Measurements from ENCODE around the gene ATXN1L. TPM values are rescaled to one million over a fixed set of nuclear protein-coding genes. Genes with fewer than 3 reads are reported as not detected.
"Not testable (repeated sequence)": the region's sequence is repeated elsewhere in the genome, so short reads cannot be mapped to it uniquely, and the experiment has no call there.

The ATXN1L gene
- total RNA-seq, 1 experiment from 2014 or later = 44.8 TPM

DNA sequence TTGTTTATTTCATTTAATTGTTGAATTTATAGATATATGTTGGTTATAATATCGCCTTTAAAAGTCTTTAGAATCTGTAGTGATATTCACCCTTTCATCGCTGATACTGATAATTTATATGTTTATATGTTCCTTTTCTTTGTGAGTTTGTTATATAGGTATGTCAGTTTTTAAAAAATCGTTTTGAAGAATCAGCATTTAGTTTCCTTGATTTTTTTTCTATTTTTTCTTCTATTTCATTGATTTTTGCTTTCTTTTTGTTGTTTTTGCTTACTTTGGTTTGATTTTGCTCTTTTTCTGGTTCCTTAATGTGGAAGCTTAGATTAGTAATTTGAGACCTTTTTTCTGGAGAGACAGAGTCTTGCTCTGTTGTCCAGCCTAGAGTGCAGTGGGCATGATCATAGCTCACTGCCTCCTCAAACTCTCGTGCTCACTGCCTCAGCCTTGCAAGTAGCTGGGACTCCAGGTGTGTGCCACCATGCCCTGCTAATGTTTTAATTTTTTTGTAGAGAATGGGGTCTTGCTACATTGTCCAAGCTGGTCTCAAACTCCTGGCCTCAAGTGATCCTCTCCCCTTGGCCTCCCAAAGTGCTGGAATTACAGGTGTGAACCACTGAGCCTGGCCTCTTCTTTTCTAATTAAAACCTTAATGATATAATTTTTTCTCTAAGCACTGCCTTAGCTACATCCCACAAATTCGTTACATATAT is 57.0 kb downstream of the ATXN1L start:
- Mint-ChIP-seq H3K27me3 (ENCODE audit: insufficient read depth, unreplicated experiment) (no peaks in the 10 kb centered on the region), H3K27ac (ENCODE audit: unreplicated experiment) (no peak overlapping the region), H3K4me1 (ENCODE audit: low read depth, unreplicated experiment) (peaks cover 6% of the 10 kb centered on the region), H3K9me3 (ENCODE audit: unreplicated experiment) (no peaks in the 10 kb centered on the region), H3K4me3 (ENCODE audit: unreplicated experiment) (no peak overlapping the region), H3K36me3 (ENCODE audit: insufficient read depth, unreplicated experiment) (peaks cover 68% of the 10 kb centered on the region)
- BruUV-seq (replicated peaks) = no TSS peak
- ChIA-PET POLR2A (interaction anchor here (0.7 kb wide), 2 partner anchors 613 to 1620 kb away, joined by 3 read pairs; partner anchors contain the start of gene CMTR2), CTCF (interaction anchor here (0.6 to 0.8 kb wide), 2 partner anchors 20 to 229 kb away, joined by 3 to 4 read pairs; no protein-coding TSS in a partner anchor)
- H3K4me1 ChIP-seq = no peaks in the 10 kb centered on the region; the same call in 1 of the 2 replicates
- intact Hi-C loops (cut with micrococcal nuclease; ENCODE audit: unreplicated experiment) = no loop called here
- no peaks in the 10 kb centered on the region for H3K27me3 ChIP-seq (replicated peaks; ENCODE audit: control insufficient read depth, insufficient read depth, low read length)
- TF ChIP-seq, protein P1, sequence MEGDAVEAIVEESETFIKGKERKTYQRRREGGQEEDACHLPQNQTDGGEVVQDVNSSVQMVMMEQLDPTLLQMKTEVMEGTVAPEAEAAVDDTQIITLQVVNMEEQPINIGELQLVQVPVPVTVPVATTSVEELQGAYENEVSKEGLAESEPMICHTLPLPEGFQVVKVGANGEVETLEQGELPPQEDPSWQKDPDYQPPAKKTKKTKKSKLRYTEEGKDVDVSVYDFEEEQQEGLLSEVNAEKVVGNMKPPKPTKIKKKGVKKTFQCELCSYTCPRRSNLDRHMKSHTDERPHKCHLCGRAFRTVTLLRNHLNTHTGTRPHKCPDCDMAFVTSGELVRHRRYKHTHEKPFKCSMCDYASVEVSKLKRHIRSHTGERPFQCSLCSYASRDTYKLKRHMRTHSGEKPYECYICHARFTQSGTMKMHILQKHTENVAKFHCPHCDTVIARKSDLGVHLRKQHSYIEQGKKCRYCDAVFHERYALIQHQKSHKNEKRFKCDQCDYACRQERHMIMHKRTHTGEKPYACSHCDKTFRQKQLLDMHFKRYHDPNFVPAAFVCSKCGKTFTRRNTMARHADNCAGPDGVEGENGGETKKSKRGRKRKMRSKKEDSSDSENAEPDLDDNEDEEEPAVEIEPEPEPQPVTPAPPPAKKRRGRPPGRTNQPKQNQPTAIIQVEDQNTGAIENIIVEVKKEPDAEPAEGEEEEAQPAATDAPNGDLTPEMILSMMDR (IDR thresholded peaks at IDR 0.05; ENCODE audit: insufficient read depth in 1 of 2, low read depth in 1 of 2, low read length in 1 of 2, severe bottlenecking in 1 of 2, unreplicated experiment in 1 of 2) = no peak
- H3K36me3 ChIP-seq (ENCODE audit: control insufficient read depth, insufficient read depth, low read length) = peaks cover 2% of the 10 kb centered on the region; the same call in 1 of the 2 replicates
- no peak for DNase-seq
- no peak overlapping the region for H3K4me3 ChIP-seq (ENCODE audit: low read depth, low read length)
- H3K9me3 ChIP-seq = no peaks in the 10 kb centered on the region

DNA sequence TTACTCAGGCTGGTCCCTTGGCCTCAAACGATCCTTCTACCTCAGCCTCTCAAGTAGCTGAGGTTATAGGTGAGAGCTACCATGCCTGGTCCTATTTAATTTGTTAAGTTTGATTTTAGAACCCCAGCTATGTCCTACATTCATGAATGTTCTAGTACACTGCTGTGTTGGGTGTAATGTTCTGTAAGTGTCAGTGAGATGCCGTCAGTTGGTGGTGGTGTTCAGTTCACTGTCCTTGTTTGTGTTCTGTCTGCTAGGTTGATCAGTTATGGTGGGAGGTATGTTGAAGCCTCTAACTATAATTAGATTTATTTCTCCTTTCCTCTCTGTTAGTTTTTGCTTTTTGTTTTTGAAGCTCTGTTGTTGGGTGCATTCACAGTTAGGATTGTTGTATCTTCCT is 57.8 kb downstream of the ATXN1L start:
- no peak overlapping the region for H3K4me3 Mint-ChIP-seq (ENCODE audit: unreplicated experiment)
- H3K27ac Mint-ChIP-seq (ENCODE audit: unreplicated experiment) = no peak overlapping the region
- no peaks in the 10 kb centered on the region for H3K9me3 ChIP-seq
- H3K36me3 Mint-ChIP-seq (ENCODE audit: insufficient read depth, unreplicated experiment) = peaks cover 68% of the 10 kb centered on the region
- intact Hi-C loops (cut with micrococcal nuclease; ENCODE audit: unreplicated experiment) = no loop called here
- H3K27me3 Mint-ChIP-seq (ENCODE audit: insufficient read depth, unreplicated experiment) = no peaks in the 10 kb centered on the region
- no peak for DNase-seq
- no peaks in the 10 kb centered on the region for H3K27me3 ChIP-seq (replicated peaks; ENCODE audit: control insufficient read depth, insufficient read depth, low read length)
- H3K9me3 Mint-ChIP-seq (ENCODE audit: unreplicated experiment) = no peaks in the 10 kb centered on the region
- ChIA-PET POLR2A (interaction anchor here (0.7 kb wide), 2 partner anchors 614 to 1621 kb away, joined by 3 read pairs; partner anchors contain the start of gene CMTR2), CTCF (interaction anchor here (0.8 kb wide), 1 partner anchor 20 kb away, joined by 3 read pairs; no protein-coding TSS in a partner anchor)
- no TSS peak for BruUV-seq (replicated peaks)
- H3K4me1 Mint-ChIP-seq (ENCODE audit: low read depth, unreplicated experiment) = peaks cover 6% of the 10 kb centered on the region
- TF ChIP-seq, protein P1 (IDR thresholded peaks at IDR 0.05; ENCODE audit: insufficient read depth in 1 of 2, low read depth in 1 of 2, low read length in 1 of 2, severe bottlenecking in 1 of 2, unreplicated experiment in 1 of 2) = no peak
- no peak overlapping the region for H3K4me3 ChIP-seq (ENCODE audit: low read depth, low read length)
- no peaks in the 10 kb centered on the region; the same call in 1 of the 2 replicates for H3K4me1 ChIP-seq
- H3K36me3 ChIP-seq (ENCODE audit: control insufficient read depth, insufficient read depth, low read length) = peaks cover 1% of the 10 kb centered on the region; the same call in 1 of the 2 replicates

DNA sequence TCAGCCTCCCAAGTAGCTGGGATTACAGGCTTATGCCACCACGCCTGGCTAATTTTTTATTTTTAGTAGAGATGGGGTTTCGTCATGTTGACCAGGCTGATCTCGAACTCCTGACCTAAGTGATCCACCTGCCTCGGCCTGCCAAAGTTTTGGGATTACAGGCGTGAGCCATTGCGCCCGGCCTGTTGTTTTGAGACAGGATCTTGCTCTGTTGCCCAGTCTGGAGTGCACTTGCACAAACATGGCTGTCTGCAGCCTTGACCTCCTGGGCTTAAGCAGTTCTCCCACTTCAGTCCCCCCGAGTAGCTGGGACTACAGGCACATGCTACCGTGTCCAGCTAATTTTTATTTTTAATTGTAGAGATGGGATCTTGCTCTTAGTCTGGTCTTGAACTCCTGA is 58.5 kb downstream of the ATXN1L start:
- no peaks in the 10 kb centered on the region for H3K36me3 ChIP-seq (ENCODE audit: control insufficient read depth, insufficient read depth, low read length)
- no peak overlapping the region for H3K4me3 ChIP-seq (ENCODE audit: low read depth, low read length)
- H3K9me3 ChIP-seq = no peaks in the 10 kb centered on the region
- no peak for DNase-seq
- intact Hi-C loops (cut with micrococcal nuclease; ENCODE audit: unreplicated experiment) = no loop called here
- H3K4me1 ChIP-seq = no peaks in the 10 kb centered on the region; the same call in 1 of the 2 replicates
- CTCF ChIA-PET = no interaction called here
- POLR2A ChIA-PET = no interaction called here
- BruUV-seq (replicated peaks) = no TSS peak
- Mint-ChIP-seq H3K4me3 (ENCODE audit: unreplicated experiment) (no peak overlapping the region), H3K9me3 (ENCODE audit: unreplicated experiment) (no peaks in the 10 kb centered on the region), H3K36me3 (ENCODE audit: insufficient read depth, unreplicated experiment) (peaks cover 68% of the 10 kb centered on the region), H3K27ac (ENCODE audit: unreplicated experiment) (no peak overlapping the region), H3K27me3 (ENCODE audit: insufficient read depth, unreplicated experiment) (no peaks in the 10 kb centered on the region), H3K4me1 (ENCODE audit: low read depth, unreplicated experiment) (peaks cover 6% of the 10 kb centered on the region)
- no peaks in the 10 kb centered on the region for H3K27me3 ChIP-seq (replicated peaks; ENCODE audit: control insufficient read depth, insufficient read depth, low read length)
- TF ChIP-seq, protein P1 (IDR thresholded peaks at IDR 0.05; ENCODE audit: insufficient read depth in 1 of 2, low read depth in 1 of 2, low read length in 1 of 2, severe bottlenecking in 1 of 2, unreplicated experiment in 1 of 2) = no peak

DNA sequence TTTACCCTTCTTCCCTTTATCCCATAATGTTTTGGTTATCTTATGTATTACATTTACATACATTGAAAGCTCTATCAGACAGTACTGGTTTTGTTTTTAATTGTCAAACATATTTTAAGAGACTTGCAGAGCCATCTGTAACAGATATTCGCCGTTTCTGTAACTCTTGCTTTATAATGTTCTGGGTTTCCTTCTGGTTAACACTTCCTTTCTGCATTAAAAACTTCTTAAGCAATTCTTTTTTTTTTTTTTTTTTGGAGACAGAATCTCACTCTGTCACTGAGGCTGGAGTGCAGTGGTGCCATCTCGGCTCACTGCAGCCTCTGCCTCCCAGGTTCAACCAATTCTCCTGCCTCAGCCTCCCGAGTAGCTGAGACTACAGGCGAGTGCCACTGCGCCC is 60.0 kb downstream of the ATXN1L start:
- H3K9me3 Mint-ChIP-seq (ENCODE audit: unreplicated experiment); intact Hi-C loops (cut with micrococcal nuclease; ENCODE audit: unreplicated experiment); H3K4me1 ChIP-seq; POLR2A ChIA-PET; H3K4me1 Mint-ChIP-seq (ENCODE audit: low read depth, unreplicated experiment); DNase-seq; H3K27me3 ChIP-seq (replicated peaks; ENCODE audit: control insufficient read depth, insufficient read depth, low read length); H3K4me3 Mint-ChIP-seq (ENCODE audit: unreplicated experiment); H3K4me3 ChIP-seq (ENCODE audit: low read depth, low read length); H3K9me3 ChIP-seq; H3K27me3 Mint-ChIP-seq (ENCODE audit: insufficient read depth, unreplicated experiment); BruUV-seq (replicated peaks); H3K27ac Mint-ChIP-seq (ENCODE audit: unreplicated experiment); H3K36me3 ChIP-seq (ENCODE audit: control insufficient read depth, insufficient read depth, low read length): not testable (repeated sequence)
- H3K36me3 Mint-ChIP-seq (ENCODE audit: insufficient read depth, unreplicated experiment) = peaks cover 76% of the 10 kb centered on the region
- CTCF ChIA-PET = interaction anchor here (0.7 kb wide), 1 partner anchor 402 kb away, joined by 3 read pairs; no protein-coding TSS in a partner anchor

All from Caco-2 (cell line).